Fibroblast of lung (primary cell): ENCODE measurements around the gene ELAVL1. TPM values are rescaled to one million over a fixed set of nuclear protein-coding genes. Genes with fewer than 3 reads are reported as not detected.

Source experiments
- DNase-seq, 2 donors: peaks; one replicate each; pipeline versions ENCODE4 v3.0.0 to v3.0.0-alpha.2; 2010; ENCODE audit warnings: low read depth in 2 of 2
- H2AFZ ChIP-seq: 2 replicates; pipeline ENCODE4 v1.5.1; 2012; ENCODE audit warnings: low read length, control low read depth, inconsistent platforms
- H3K27ac ChIP-seq: 2 replicates; pipeline ENCODE4 v1.5.1; 2011; ENCODE audit warnings: low read length, control low read depth; ENCODE audit not compliant: insufficient read depth
- H3K27me3 ChIP-seq: 2 replicates; pipeline ENCODE4 v1.5.1; 2011; ENCODE audit warnings: mild to moderate bottlenecking, low read length; ENCODE audit not compliant: control insufficient read depth, insufficient read depth
- H3K36me3 ChIP-seq: 2 replicates; pipeline ENCODE4 v1.5.1; 2011; ENCODE audit warnings: low read length; ENCODE audit not compliant: control insufficient read depth, insufficient read depth
- H3K4me1 ChIP-seq: 2 replicates; pipeline ENCODE4 v1.5.1; 2011; ENCODE audit warnings: low read length; ENCODE audit not compliant: control insufficient read depth, insufficient read depth; ENCODE audit errors: extremely low read depth
- H3K4me2 ChIP-seq: 2 replicates; pipeline ENCODE4 v1.5.1; 2011; ENCODE audit warnings: low read length, control low read depth; ENCODE audit not compliant: insufficient read depth; ENCODE audit errors: extremely low read depth
- H3K4me3 ChIP-seq, 4 experiments: fragments of 200-600 bp in 1 of 4; sonication (generic) in 1 of 4; replicated peaks in 1 of 4; 2 replicates each; pipeline ENCODE4 v1.5.1; 2011 to 2016; ENCODE audit warnings: low read length in 4 of 4, low read depth in 3 of 4, mild to moderate bottlenecking in 3 of 4, control low read depth in 2 of 4, inconsistent platforms in 1 of 4, mixed read lengths in 1 of 4; ENCODE audit not compliant: insufficient read depth in 1 of 4; ENCODE audit errors: control extremely low read depth in 1 of 4
- H3K79me2 ChIP-seq: 2 replicates; pipeline ENCODE4 v1.5.1; 2012; ENCODE audit warnings: mild to moderate bottlenecking, low read length, inconsistent platforms; ENCODE audit not compliant: control insufficient read depth, insufficient read depth
- H3K9ac ChIP-seq: 2 replicates; pipeline ENCODE4 v1.5.1; 2011; ENCODE audit warnings: mild to moderate bottlenecking, low read length, control low read depth; ENCODE audit not compliant: insufficient read depth
- H3K9me3 ChIP-seq: 2 replicates; pipeline ENCODE4 v1.5.1; 2012; ENCODE audit warnings: low read depth, low read length; ENCODE audit not compliant: control insufficient read depth, insufficient read depth
- H4K20me1 ChIP-seq: 2 replicates; pipeline ENCODE4 v1.5.1; 2011; ENCODE audit warnings: low read length; ENCODE audit not compliant: control insufficient read depth, insufficient read depth; ENCODE audit errors: extremely low read depth
- CTCF ChIP-seq, 2 donors: IDR thresholded peaks in 1 of 2; conservative IDR thresholded peaks in 1 of 2; 1 replicate in 1 of 2; 2 replicates in 1 of 2; pipeline ENCODE4 v1.5.1; 2011 to 2012; ENCODE audit warnings: low read length in 2 of 2, control low read depth in 1 of 2, inconsistent platforms in 1 of 2, low read depth in 1 of 2, mild to moderate bottlenecking in 1 of 2
- EZH2 ChIP-seq: IDR thresholded peaks from 2 replicates; pipeline ENCODE4 v1.5.1; 2012; ENCODE audit warnings: low read length, control low read depth, mild to moderate bottlenecking; ENCODE audit errors: missing control alignments
- polyA plus RNA-seq, 2 donors: library from polyadenylated mRNA; depleted of rRNA in 1 of 2; stranded (reverse) in 1 of 2; unstranded in 1 of 2; fragments of >200 nt; gene quantifications; 2 replicates each; pipeline ENCODE4 v1.2.1, GENCODE V29; 2011 to 2012; ENCODE audit warnings: missing spikeins in 1 of 2
- total RNA-seq: library from RNA; depleted of rRNA; stranded (reverse); fragments of >200 nt; gene quantifications from 2 replicates; pipeline ENCODE4 v1.2.1, GENCODE V29; 2014

The ELAVL1 gene
- total and polyA plus RNA-seq, 2 donors (not counting 1 experiment from before 2014, with no cell fraction given) = 15.2 to 61.6 TPM

DNA sequence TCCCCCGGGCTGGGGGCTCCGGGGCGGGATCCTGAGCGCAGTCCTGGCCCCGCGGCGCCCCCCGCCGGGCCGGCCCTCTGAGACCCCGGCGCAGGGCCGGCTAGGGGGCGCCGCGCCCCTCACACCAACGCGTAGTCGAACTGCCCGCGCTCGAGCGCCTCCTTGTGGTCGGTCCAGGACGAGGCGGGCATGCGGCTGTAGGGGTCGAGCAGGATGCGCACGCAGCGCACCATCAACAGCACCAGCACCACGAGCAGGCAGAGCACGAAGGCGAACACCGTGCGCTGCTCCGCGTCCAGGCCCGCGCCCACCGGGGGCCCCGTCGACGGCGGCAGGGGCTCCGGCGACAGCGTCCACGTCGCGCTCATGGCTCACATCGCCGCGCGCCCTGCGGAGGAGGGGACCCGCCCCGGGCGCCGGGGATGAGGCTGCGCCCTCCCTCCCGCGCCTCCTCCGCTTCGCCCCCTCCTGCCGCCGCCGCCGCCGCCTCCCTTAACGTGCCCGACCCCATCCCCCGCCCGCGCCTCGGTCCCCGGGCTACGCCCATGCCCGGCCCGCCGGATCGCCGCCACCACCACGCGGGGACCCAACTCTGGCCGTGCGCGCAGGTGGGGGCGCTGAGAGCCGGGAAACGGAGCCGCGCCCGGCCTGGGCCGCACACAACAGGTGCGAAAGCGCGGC, 80.1 kb downstream of the ELAVL1 start:
- H3K9me3 ChIP-seq = no peaks in the 10 kb centered on the region
- H3K79me2 ChIP-seq = peaks cover 3% of the 10 kb centered on the region
- no peak overlapping the region for H2AFZ ChIP-seq
- peak; percentile 51 to 71 for DNase-seq
- H4K20me1 ChIP-seq = no peaks in the 10 kb centered on the region
- no peak overlapping the region for H3K27ac ChIP-seq
- peak; percentile 51 to 65 for TF ChIP-seq CTCF (conservative IDR thresholded peaks at IDR 0.05 in 1 of 2, IDR thresholded peaks at IDR 0.05 in 1 of 2; ENCODE audit: low read depth in 1 of 2, low read length in 2 of 2)
- no peak for TF ChIP-seq EZH2
- H3K4me2 ChIP-seq = peak overlapping the region; percentile 54
- peaks cover 12% of the 10 kb centered on the region for H3K36me3 ChIP-seq
- H3K9ac ChIP-seq = no peak overlapping the region
- peaks cover 30% of the 10 kb centered on the region for H3K4me1 ChIP-seq
- H3K27me3 ChIP-seq = no peaks in the 10 kb centered on the region
- peak overlapping the region in 2 of 4 experiments; percentile 15 to 42 for H3K4me3 ChIP-seq

DNA sequence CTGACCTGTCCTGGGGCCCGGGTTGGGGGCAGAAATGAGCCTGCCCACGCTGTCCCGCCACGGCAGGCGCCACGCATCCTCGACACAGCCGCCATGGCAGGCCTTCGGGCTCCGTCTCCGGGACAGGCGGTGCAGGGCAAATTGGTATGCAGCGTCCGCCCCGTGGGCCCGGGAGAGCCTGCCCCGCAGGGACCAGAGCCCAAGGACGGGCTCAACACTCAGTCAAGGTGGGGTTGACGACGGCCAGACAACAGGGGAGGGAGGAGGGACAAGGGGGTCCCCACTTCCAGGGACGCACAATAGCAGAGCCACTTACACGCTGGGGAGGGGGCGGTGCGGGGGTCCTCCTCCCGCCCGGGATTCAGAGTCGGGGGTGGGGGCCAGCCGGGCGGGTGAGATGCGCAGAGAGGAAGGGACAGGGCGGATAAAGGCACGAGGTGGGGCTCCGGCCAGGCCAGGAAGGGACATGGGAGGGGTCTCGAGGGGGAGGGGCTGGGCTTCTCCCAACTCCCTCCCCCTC, 80.7 kb downstream of the ELAVL1 start:
- Histone ChIP-seq H3K9me3 (no peaks in the 10 kb centered on the region), H4K20me1 (no peaks in the 10 kb centered on the region), H3K9ac (no peak overlapping the region), H3K4me2 (no peak overlapping the region), H3K27me3 (no peaks in the 10 kb centered on the region), H2AFZ (no peak overlapping the region), H3K4me1 (peaks cover 32% of the 10 kb centered on the region), H3K79me2 (peaks cover 3% of the 10 kb centered on the region), H3K27ac (no peak overlapping the region), H3K4me3 (peak overlapping the region in 1 of 4 experiments; percentile 42), H3K36me3 (peaks cover 12% of the 10 kb centered on the region)
- TF ChIP-seq CTCF (conservative IDR thresholded peaks at IDR 0.05 in 1 of 2, IDR thresholded peaks at IDR 0.05 in 1 of 2; ENCODE audit: low read depth in 1 of 2, low read length in 2 of 2) (no peak), EZH2 (no peak)
- DNase-seq = no peak

DNA sequence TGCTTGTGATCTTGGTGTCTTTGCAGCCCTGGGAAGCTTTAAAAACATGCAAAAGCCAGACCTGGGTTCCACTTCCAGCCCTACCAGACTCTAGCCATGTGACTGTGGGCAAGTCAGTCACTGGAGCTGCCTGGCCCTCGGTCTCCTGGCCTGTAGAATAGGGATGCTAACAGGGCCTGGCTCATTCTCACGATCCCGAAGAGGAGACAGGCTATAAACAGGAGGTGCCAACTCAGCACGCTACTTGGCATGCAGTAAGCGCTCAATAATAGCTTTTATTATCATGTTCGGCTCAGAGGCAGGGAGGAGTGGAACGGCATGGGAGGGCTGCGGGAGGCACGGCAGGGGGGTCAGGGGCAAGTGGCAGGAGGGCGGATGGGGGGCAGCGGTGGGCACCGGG, 81.2 kb downstream of the ELAVL1 start:
- Histone ChIP-seq H3K79me2 (peaks cover 3% of the 10 kb centered on the region), H3K4me2 (no peak overlapping the region), H4K20me1 (no peaks in the 10 kb centered on the region), H3K36me3 (peaks cover 12% of the 10 kb centered on the region), H3K27ac (no peak overlapping the region), H3K4me3 (no peak overlapping the region), H2AFZ (no peak overlapping the region), H3K9me3 (no peaks in the 10 kb centered on the region), H3K9ac (no peak overlapping the region), H3K4me1 (peaks cover 30% of the 10 kb centered on the region), H3K27me3 (no peaks in the 10 kb centered on the region)
- DNase-seq = no peak
- TF ChIP-seq CTCF (conservative IDR thresholded peaks at IDR 0.05 in 1 of 2, IDR thresholded peaks at IDR 0.05 in 1 of 2; ENCODE audit: low read depth in 1 of 2, low read length in 2 of 2) (no peak), EZH2 (no peak)
